ENCODE results near the gene AADACL2. TPM values are rescaled to one million over a fixed set of nuclear protein-coding genes. Genes with fewer than 3 reads are reported as not detected.

The AADACL2 gene
- total RNA-seq, 1 experiment from 2014 or later: not detected

- Histone ChIP-seq H3K4me1 (ENCODE audit: insufficient read depth, low read length) (no peaks in the 10 kb centered on the region), H4K91ac (ENCODE audit: insufficient read length, low read depth, low read length) (no peak overlapping the region), H3K9me3 (ENCODE audit: control insufficient read depth, low read depth, low read length) (no peaks in the 10 kb centered on the region), H2BK15ac (ENCODE audit: low read depth, low read length) (no peak overlapping the region), H2BK5ac (ENCODE audit: insufficient read length, low read length) (no peak overlapping the region), H3T11ph (ENCODE audit: low read length) (no peak overlapping the region), H2BK20ac (ENCODE audit: low read depth, low read length, poor library complexity, severe bottlenecking) (no peak overlapping the region), H4K20me1 (ENCODE audit: control insufficient read depth, insufficient read depth, insufficient read length) (no peaks in the 10 kb centered on the region), H3K79me2 (ENCODE audit: insufficient read depth, low read length) (no peaks in the 10 kb centered on the region), H2AFZ (ENCODE audit: low read length) (no peak overlapping the region), H3K23me2 (ENCODE audit: insufficient read length, low read depth, low read length, poor library complexity, severe bottlenecking) (no peaks in the 10 kb centered on the region), H3K4me2 (ENCODE audit: insufficient read depth, insufficient read length, low read length) (no peak overlapping the region), H3K23ac (ENCODE audit: insufficient read length, low read depth, low read length) (no peak overlapping the region), H4K5ac (ENCODE audit: insufficient read length, low read depth, low read length) (no peak overlapping the region), H2AK5ac (ENCODE audit: insufficient read length, low read length) (no peak overlapping the region), H3K4ac (ENCODE audit: low read depth, low read length) (no peak overlapping the region), H2BK12ac (ENCODE audit: insufficient read length, low read depth, low read length) (no peak overlapping the region), H3K79me1 (ENCODE audit: insufficient read depth, low read depth, low read length, poor library complexity, severe bottlenecking) (no peaks in the 10 kb centered on the region), H3K9ac (ENCODE audit: extremely low read depth, insufficient read length, low read length) (no peak overlapping the region), H2BK120ac (ENCODE audit: low read depth, low read length, poor library complexity, severe bottlenecking) (no peak overlapping the region), H3K18ac (ENCODE audit: insufficient read length, low read depth, low read length) (no peak overlapping the region), H3K27me3 (ENCODE audit: insufficient read depth, low read length) (no peaks in the 10 kb centered on the region), H3K14ac (ENCODE audit: insufficient read depth, low read length) (no peak overlapping the region), H3K56ac (ENCODE audit: insufficient read length, low read depth, low read length) (no peak overlapping the region), H4K8ac (replicated peaks; ENCODE audit: insufficient read length, low read depth, low read length) (no peak overlapping the region), H3K27ac (ENCODE audit: insufficient read length, low read depth, low read length) (no peak overlapping the region)
- H3K4me1 Mint-ChIP-seq: no peaks in the 10 kb centered on the region
- no peaks in the 10 kb centered on the region for H3K27me3 Mint-ChIP-seq (ENCODE audit: low read depth)
- no peak for TF ChIP-seq CTCF (conservative IDR thresholded peaks at IDR 0.05)
- no peak overlapping the region for H3K4me3 Mint-ChIP-seq
- WGBS (ENCODE audit: extremely low coverage, insufficient read length, low lambda C conversion rate): no CpG with 5 or more reads among the region's 4 CpGs
- no peak for DNase-seq
- peaks cover 0 to 3% of the 10 kb centered on the region in 2 experiments; a peak in 3 of 5 replicates for H3K9me3 Mint-ChIP-seq
- peaks cover 0 to 4% (median 0%) of the 10 kb centered on the region in 3 experiments; a peak in 1 of 7 replicates for H3K36me3 Mint-ChIP-seq (ENCODE audit: insufficient read depth in 1 of 3, low read depth in 3 of 3)
- no peak overlapping the region for H3K27ac Mint-ChIP-seq
These were observed 61.5 kb downstream of the AADACL2 start for GRCh38 chr3:151795276-151795675.
